SK-N-SH (cell line): ENCODE results near the gene CDH24. TPM values are rescaled to one million over a fixed set of nuclear protein-coding genes. Genes with fewer than 3 reads are reported as not detected.

Experiments
- CTCF ChIA-PET: fragments of 300-600, 350-600 bp; formaldehyde crosslinking; extraction: SDS; loops from one replicate; lab custom pipeline; 2021; lab: Yijun Ruan, JAX
- POLR2A ChIA-PET: fragments of 350-600 bp; sonication (Branson Sonifier 250); formaldehyde crosslinking; extraction: SDS; loops from one replicate; lab custom pipeline; 2020; ENCODE audit warnings: antibody characterized with exemption, inconsistent platforms; lab: Yijun Ruan, JAX
- DNase-seq: peaks from one replicate; pipeline ENCODE4 v3.0.0; 2012
- H2AFZ ChIP-seq: fragments of 200-600 bp; sonication (generic); 2 replicates; pipeline ENCODE4 v1.8.1; 2016; ENCODE audit warnings: antibody characterized with exemption, mild to moderate bottlenecking, low read depth
- H3F3A ChIP-seq: fragments of 200-600 bp; sonication (generic); replicated peaks from 2 replicates; pipeline ENCODE3; 2016; ENCODE audit warnings: antibody characterized with exemption, mild to moderate bottlenecking; ENCODE audit not compliant: insufficient read depth
- H3K27ac ChIP-seq, 2 experiments: fragments of 200-500 bp in 1 of 2; fragments of 200-600 bp in 1 of 2; sonication (Bioruptor generic) in 1 of 2; sonication (generic), shearing (Covaris generic) in 1 of 2; 2 replicates each; pipeline versions ENCODE4 v1.5.1 to v1.6.1; 2014 to 2016; ENCODE audit warnings: low read depth in 2 of 2, inconsistent platforms in 1 of 2, low read length in 1 of 2, mild to moderate bottlenecking in 1 of 2, mixed read lengths in 1 of 2
- H3K27me3 ChIP-seq: fragments of 200-600 bp; sonication (generic), shearing (Covaris generic); 2 replicates; pipeline ENCODE4 v1.6.1; 2016; ENCODE audit warnings: mixed run types; ENCODE audit not compliant: insufficient read depth
- H3K36me3 ChIP-seq, 2 experiments: fragments of 200-500 bp in 1 of 2; fragments of 200-600 bp in 1 of 2; sonication (Bioruptor generic) in 1 of 2; sonication (generic) in 1 of 2; replicated peaks in 1 of 2; 2 replicates each; pipeline versions ENCODE3 to v1.5.1; 2014 to 2016; ENCODE audit warnings: low read length in 1 of 2, mild to moderate bottlenecking in 1 of 2; ENCODE audit not compliant: insufficient read depth in 2 of 2, control insufficient read depth in 1 of 2
- H3K4me1 ChIP-seq, 2 experiments: fragments of 200-500 bp in 1 of 2; fragments of 200-600 bp in 1 of 2; sonication (Bioruptor generic) in 1 of 2; sonication (generic), shearing (Covaris generic) in 1 of 2; 2 replicates each; pipeline versions ENCODE4 v1.5.1 to v1.6.1; 2014 to 2016; ENCODE audit warnings: low read depth in 1 of 2, low read length in 1 of 2, mixed run types in 1 of 2; ENCODE audit not compliant: insufficient read depth in 2 of 2, control insufficient read depth in 1 of 2
- H3K4me2 ChIP-seq: fragments of 200-600 bp; sonication (generic), shearing (Covaris generic); 2 replicates; pipeline ENCODE4 v1.6.1; 2017; ENCODE audit warnings: mixed run types
- H3K4me3 ChIP-seq, 2 experiments: fragments of 200-500 bp in 1 of 2; fragments of 200-600 bp in 1 of 2; sonication (Bioruptor generic) in 1 of 2; sonication (generic), shearing (Covaris generic) in 1 of 2; 2 replicates each; pipeline versions ENCODE4 v1.5.1 to v1.8.1; 2014 to 2016; ENCODE audit warnings: low read depth in 2 of 2, inconsistent platforms in 1 of 2, low read length in 1 of 2, mild to moderate bottlenecking in 1 of 2, mixed read lengths in 1 of 2, moderate library complexity in 1 of 2
- H3K79me2 ChIP-seq: fragments of 200-600 bp; sonication (generic); 2 replicates; pipeline ENCODE4 v1.8.1; 2017; ENCODE audit warnings: mild to moderate bottlenecking; ENCODE audit not compliant: insufficient read depth
- H3K9ac ChIP-seq: fragments of 200-600 bp; sonication (generic); 2 replicates; pipeline ENCODE4 v1.6.1; 2017; ENCODE audit warnings: mixed run types
- H3K9me2 ChIP-seq: fragments of 200-600 bp; sonication (generic); 2 replicates; pipeline ENCODE4 v1.6.1; 2017; ENCODE audit warnings: mixed run types
- H3K9me3 ChIP-seq: fragments of 200-600 bp; sonication (generic); 2 replicates; pipeline ENCODE4 v1.6.1; 2017; ENCODE audit warnings: mixed run types, mild to moderate bottlenecking, moderate library complexity
- H4K20me1 ChIP-seq: fragments of 200-600 bp; sonication (generic); 2 replicates; pipeline ENCODE4 v1.6.1; 2017; ENCODE audit warnings: mild to moderate bottlenecking, mixed run types; ENCODE audit not compliant: insufficient read depth
- CHD2 ChIP-seq: fragments of 150-350 bp; IDR thresholded peaks from 2 replicates; pipeline ENCODE4 v1.6.1; 2018; ENCODE audit warnings: low read length; ENCODE audit not compliant: partially characterized antibody
- EP300 ChIP-seq, 2 experiments: IDR thresholded peaks; 2 replicates each; pipeline versions ENCODE4 v1.4.0 to v1.6.1; 2012; ENCODE audit warnings: borderline replicate concordance in 1 of 2, low read depth in 1 of 2, low read length in 1 of 2
- EZH2phosphoT487 ChIP-seq: fragments of 200-600 bp; sonication (generic); IDR thresholded peaks from 2 replicates; pipeline ENCODE4 v1.6.1; 2017; ENCODE audit warnings: low read depth, mixed run types, mild to moderate bottlenecking, antibody characterized with exemption, moderate library complexity, borderline replicate concordance
- FOSL2 ChIP-seq: IDR thresholded peaks from 2 replicates; pipeline ENCODE4 v1.4.0; 2012; ENCODE audit warnings: low read depth, mild to moderate bottlenecking, moderate library complexity, borderline replicate concordance
- JUND ChIP-seq: IDR thresholded peaks from 2 replicates; pipeline ENCODE4 v1.4.0; 2012
- MXI1 ChIP-seq: IDR thresholded peaks from 2 replicates; pipeline ENCODE4 v1.6.1; 2012; ENCODE audit warnings: mild to moderate bottlenecking, low read depth, low read length, improper control_type of control experiment
- RAD21 ChIP-seq: IDR thresholded peaks from 2 replicates; pipeline ENCODE4 v1.6.1; 2012; ENCODE audit warnings: mild to moderate bottlenecking, low read length
- RFX5 ChIP-seq: IDR thresholded peaks from 2 replicates; pipeline ENCODE4 v1.6.1; 2012; ENCODE audit warnings: mild to moderate bottlenecking, improper control_type of control experiment, low read length
- RXRA ChIP-seq: IDR thresholded peaks from 2 replicates; pipeline ENCODE4 v1.4.0; 2012; ENCODE audit warnings: low read depth, mild to moderate bottlenecking, borderline replicate concordance
- SIN3A ChIP-seq: IDR thresholded peaks from 2 replicates; pipeline ENCODE4 v1.6.1; 2012; ENCODE audit warnings: low read depth, mild to moderate bottlenecking, low read length, moderate library complexity, borderline replicate concordance
- SMC3 ChIP-seq: IDR thresholded peaks from 2 replicates; pipeline ENCODE4 v1.6.1; 2012; ENCODE audit warnings: low read depth, low read length, improper control_type of control experiment
- TAF1 ChIP-seq: IDR thresholded peaks from 2 replicates; pipeline ENCODE4 v1.6.1; 2012; ENCODE audit warnings: low read depth, mild to moderate bottlenecking, low read length, moderate library complexity, borderline replicate concordance
- YY1 ChIP-seq: IDR thresholded peaks from 2 replicates; pipeline ENCODE4 v1.4.0; 2012; ENCODE audit warnings: low read depth, mild to moderate bottlenecking
- WGBS: methylation state at CpG from one replicate; pipeline ENCODE4 v1.1.6; 2017; ENCODE audit warnings: low lambda C conversion rate; 5-methylcytosine and 5-hydroxymethylcytosine counted together
- polyA plus RNA-seq, 3 experiments: library from polyadenylated mRNA; depleted of rRNA; stranded (reverse); fragments of >200 nt; gene quantifications; 2 replicates each; pipeline ENCODE4 v1.2.3, GENCODE V29; 2012
- TF ChIP-seq, protein P1 (sequence below): fragments of 200-600 bp; sonication (generic); IDR thresholded peaks from 2 replicates; pipeline ENCODE4 v1.6.1; 2017; ENCODE audit warnings: antibody characterized with exemption, mild to moderate bottlenecking, moderate library complexity

The CDH24 gene
- polyA plus RNA-seq, 1 of the 3 experiments (the other 2 are of a cell fraction), result 30.8 TPM

DNA sequence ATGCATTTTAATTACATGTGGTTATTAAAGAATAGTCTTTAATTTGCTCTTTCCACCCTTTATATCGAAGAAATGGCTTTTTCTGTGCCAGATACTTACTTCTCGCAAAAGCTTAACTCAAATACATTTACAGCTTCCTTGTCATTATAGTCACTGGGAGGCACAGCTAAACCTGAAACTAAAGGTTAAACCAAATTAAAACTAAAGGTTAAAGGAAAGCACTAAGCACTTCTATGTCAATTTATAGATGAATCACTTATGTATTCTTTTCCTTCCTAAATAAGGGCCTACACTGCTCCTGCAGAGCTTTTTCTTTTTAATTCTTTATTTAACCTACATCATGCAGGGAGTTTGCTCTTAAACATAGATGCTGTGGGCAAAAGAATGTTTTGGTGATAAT lies 56.5 kb downstream of the CDH24 start:
- CTCF ChIA-PET, result interaction anchor here (1.1 to 34.9 kb wide), 5 partner anchors 14 to 128 kb away, joined by 3 to 1566 read pairs (median 4); partner anchors contain the start of genes AJUBA, CDH24 and PSMB11
- H3K27ac ChIP-seq, result no peak overlapping the region
- H3K4me3 ChIP-seq, result no peak overlapping the region
- H3K9me2 ChIP-seq, result no peaks in the 10 kb centered on the region
- H3K27me3 ChIP-seq, result no peaks in the 10 kb centered on the region
- peaks cover 8% of the 10 kb centered on the region for H3F3A ChIP-seq
- TF ChIP-seq CHD2 (no peak), SMC3 (no peak), RFX5 (no peak), YY1 (no peak), EP300 (IDR thresholded peaks at IDR 0.05; ENCODE audit: borderline replicate concordance in 1 of 2, low read depth in 1 of 2, low read length in 1 of 2) (no peak), TAF1 (no peak), RXRA (no peak), SIN3A (no peak), RAD21 (no peak), MXI1 (no peak)
- TF ChIP-seq, protein P1, sequence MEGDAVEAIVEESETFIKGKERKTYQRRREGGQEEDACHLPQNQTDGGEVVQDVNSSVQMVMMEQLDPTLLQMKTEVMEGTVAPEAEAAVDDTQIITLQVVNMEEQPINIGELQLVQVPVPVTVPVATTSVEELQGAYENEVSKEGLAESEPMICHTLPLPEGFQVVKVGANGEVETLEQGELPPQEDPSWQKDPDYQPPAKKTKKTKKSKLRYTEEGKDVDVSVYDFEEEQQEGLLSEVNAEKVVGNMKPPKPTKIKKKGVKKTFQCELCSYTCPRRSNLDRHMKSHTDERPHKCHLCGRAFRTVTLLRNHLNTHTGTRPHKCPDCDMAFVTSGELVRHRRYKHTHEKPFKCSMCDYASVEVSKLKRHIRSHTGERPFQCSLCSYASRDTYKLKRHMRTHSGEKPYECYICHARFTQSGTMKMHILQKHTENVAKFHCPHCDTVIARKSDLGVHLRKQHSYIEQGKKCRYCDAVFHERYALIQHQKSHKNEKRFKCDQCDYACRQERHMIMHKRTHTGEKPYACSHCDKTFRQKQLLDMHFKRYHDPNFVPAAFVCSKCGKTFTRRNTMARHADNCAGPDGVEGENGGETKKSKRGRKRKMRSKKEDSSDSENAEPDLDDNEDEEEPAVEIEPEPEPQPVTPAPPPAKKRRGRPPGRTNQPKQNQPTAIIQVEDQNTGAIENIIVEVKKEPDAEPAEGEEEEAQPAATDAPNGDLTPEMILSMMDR, result no peak
- no peak overlapping the region for H2AFZ ChIP-seq
- H3K4me1 ChIP-seq, result peaks cover 0 to 20% of the 10 kb centered on the region in 2 experiments; a peak in 2 of 4 replicates
- no peak overlapping the region for H3K4me2 ChIP-seq
- no peak overlapping the region for H3K9ac ChIP-seq
- no peaks in the 10 kb centered on the region for H4K20me1 ChIP-seq
- no peak for DNase-seq
- H3K9me3 ChIP-seq, result no peaks in the 10 kb centered on the region
- POLR2A ChIA-PET, result no interaction called here
- no peaks in the 10 kb centered on the region for H3K36me3 ChIP-seq
- H3K79me2 ChIP-seq, result no peaks in the 10 kb centered on the region
- 94% methylated on average over 2 of the region's 2 CpGs for WGBS

DNA sequence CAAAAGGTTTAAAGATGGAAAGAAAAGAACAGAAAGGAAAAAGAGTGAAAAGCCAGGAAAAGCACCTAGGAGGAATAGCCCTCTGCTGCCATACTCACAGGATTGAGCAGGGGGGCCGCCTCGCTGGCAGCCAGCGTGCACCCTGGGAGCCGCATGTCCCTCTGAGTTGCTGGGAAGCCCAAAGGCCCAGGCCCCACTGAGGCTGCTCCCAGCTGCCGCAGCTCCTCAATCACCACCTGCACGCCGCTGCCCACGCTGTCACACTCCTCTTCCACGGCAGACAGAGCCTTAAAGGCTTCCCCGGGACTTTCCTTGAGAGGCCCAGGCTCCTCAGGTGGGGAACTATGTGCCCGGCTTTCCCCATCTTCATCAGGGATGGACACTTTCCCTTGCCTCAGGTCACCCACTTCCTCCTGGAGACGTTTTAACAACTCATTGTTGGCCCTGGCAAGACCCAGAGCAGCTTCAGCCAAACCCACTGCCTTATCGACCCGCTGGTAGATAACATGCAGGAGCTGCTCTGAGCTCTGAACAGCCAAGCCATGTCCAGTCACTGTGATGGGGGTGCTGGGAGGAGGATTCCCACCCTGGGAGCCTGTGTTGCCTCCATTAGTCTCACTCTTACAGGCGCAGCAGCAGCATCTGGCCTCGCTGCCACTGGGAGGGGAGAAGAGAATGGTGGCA lies 58.8 kb downstream of the CDH24 start:
- peak; percentile 11 for DNase-seq
- TF ChIP-seq JUND (no peak), EZH2phosphoT487 (no peak), FOSL2 (no peak)
- Histone ChIP-seq H3K9ac (no peak overlapping the region), H3K36me3 (no peaks in the 10 kb centered on the region), H3K4me2 (no peak overlapping the region), H4K20me1 (no peaks in the 10 kb centered on the region), H2AFZ (no peak overlapping the region), H3K27ac (no peak overlapping the region), H3K79me2 (no peaks in the 10 kb centered on the region), H3K4me1 (peaks cover 4 to 25% of the 10 kb centered on the region in 2 experiments; a peak in 3 of 4 replicates), H3K9me2 (no peaks in the 10 kb centered on the region), H3F3A (no peaks in the 10 kb centered on the region), H3K4me3 (no peak overlapping the region), H3K27me3 (no peaks in the 10 kb centered on the region), H3K9me3 (no peaks in the 10 kb centered on the region)
- 93% methylated on average over 16 of the region's 16 CpGs for WGBS
- CTCF ChIA-PET, result interaction anchor here (1.1 to 34.9 kb wide), 5 partner anchors 14 to 69 kb away, joined by 3 to 1566 read pairs (median 3); partner anchors contain the start of genes AJUBA, CDH24 and PSMB11
- POLR2A ChIA-PET, result interaction anchor here (3.5 kb wide), 1 partner anchor 8 kb away, joined by 20 read pairs; no protein-coding TSS in a partner anchor
